Smooth muscle cell (in vitro differentiated cells): ENCODE results near the gene CEACAM16. TPM values are rescaled to one million over a fixed set of nuclear protein-coding genes. Genes with fewer than 3 reads are reported as not detected.

Source experiments
- DNase-seq: peaks from one replicate; lab custom pipeline; 2025; ENCODE audit not compliant: unreplicated experiment; lab: John Stamatoyannopoulos, UW
- H2AFZ ChIP-seq: fragments of 200-600 bp; sonication (generic); 2 replicates; pipeline ENCODE4 v1.6.0; 2016; ENCODE audit warnings: antibody characterized with exemption, low read depth, mild to moderate bottlenecking
- H3F3A ChIP-seq: fragments of 200-600 bp; sonication (generic); 2 replicates; pipeline ENCODE4 v1.6.0; 2017; ENCODE audit warnings: antibody characterized with exemption, low read depth
- H3K27ac ChIP-seq: fragments of 200-600 bp; sonication (generic); 2 replicates; pipeline ENCODE4 v1.5.1; 2016; ENCODE audit warnings: low read depth, mild to moderate bottlenecking
- H3K27me3 ChIP-seq: fragments of 200-600 bp; sonication (generic); 2 replicates; pipeline ENCODE4 v1.6.1; 2016; ENCODE audit warnings: low read depth, mild to moderate bottlenecking
- H3K36me3 ChIP-seq: fragments of 200-600 bp; sonication (generic); 2 replicates; pipeline ENCODE4 v1.5.1; 2016; ENCODE audit warnings: low read depth
- H3K4me1 ChIP-seq: fragments of 200-600 bp; sonication (generic); 2 replicates; pipeline ENCODE4 v1.5.1; 2016; ENCODE audit warnings: low read depth
- H3K4me2 ChIP-seq: fragments of 200-600 bp; sonication (generic); 2 replicates; pipeline ENCODE4 v1.6.0; 2016; ENCODE audit warnings: mild to moderate bottlenecking
- H3K4me3 ChIP-seq: fragments of 200-600 bp; sonication (generic); 2 replicates; pipeline ENCODE4 v1.5.1; 2016; ENCODE audit warnings: mild to moderate bottlenecking
- H3K79me2 ChIP-seq: fragments of 200-600 bp; sonication (generic); 2 replicates; pipeline ENCODE4 v1.6.0; 2016; ENCODE audit warnings: low read depth, mild to moderate bottlenecking
- H3K9ac ChIP-seq: fragments of 200-600 bp; sonication (generic); 2 replicates; pipeline ENCODE4 v1.6.0; 2016; ENCODE audit warnings: low read depth
- H3K9me3 ChIP-seq: fragments of 200-600 bp; sonication (generic); replicated peaks from 2 replicates; pipeline ENCODE4 v1.5.1; 2016; ENCODE audit warnings: low read depth
- H4K20me1 ChIP-seq: fragments of 200-600 bp; sonication (generic); 2 replicates; pipeline ENCODE4 v1.6.0; 2016; ENCODE audit warnings: low read depth
- WGBS: methylation state at CpG from one replicate; pipeline ENCODE4 v1.1.7; 2016; ENCODE audit warnings: low lambda C conversion rate; 5-methylcytosine and 5-hydroxymethylcytosine counted together
- polyA plus RNA-seq: library from polyadenylated mRNA; unstranded; fragments of >200 nt; fragmentation: Nextera tagmentation; extraction: Ambion mirVana; gene quantifications from 2 replicates; pipeline ENCODE4 v1.2.1, GENCODE V29; 2016
- total RNA-seq: library from RNA; depleted of rRNA; stranded (reverse); fragments of >200 nt; gene quantifications from 2 replicates; pipeline ENCODE4 v1.2.3, GENCODE V29; 2014
- TF ChIP-seq, protein P1 (sequence below): fragments of 200-600 bp; sonication (generic); IDR thresholded peaks from 2 replicates; pipeline ENCODE4 v1.5.1; 2017; ENCODE audit warnings: borderline replicate concordance, mild to moderate bottlenecking, antibody characterized with exemption; ENCODE audit not compliant: insufficient read depth, poor library complexity, severe bottlenecking

CEACAM16 gene
- total and polyA plus RNA-seq, 2 experiments from 2014 or later: not detected

DNA sequence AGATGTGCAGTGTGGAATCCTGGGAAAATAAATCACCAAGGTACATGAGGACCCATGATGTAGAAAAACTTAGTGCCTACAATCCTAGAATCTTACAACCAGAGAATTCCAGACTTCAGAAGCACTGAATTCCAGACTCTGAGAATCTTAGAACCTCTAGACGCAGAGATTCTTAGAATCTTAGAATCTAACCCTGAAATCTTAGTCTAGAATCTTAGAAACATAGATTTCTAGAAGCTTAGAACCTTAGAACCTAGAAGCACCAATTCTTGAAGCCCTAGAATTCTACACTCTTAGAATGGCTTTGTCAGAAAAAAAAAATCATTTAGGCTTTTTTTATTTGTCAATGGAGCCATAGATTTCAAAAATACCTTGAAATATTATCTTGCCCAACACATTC, 6.0 kb downstream of the CEACAM16 start:
- no peaks in the 10 kb centered on the region for H3K4me1 ChIP-seq
- no peak for DNase-seq
- no peak overlapping the region for H3K4me2 ChIP-seq
- TF ChIP-seq, protein P1, sequence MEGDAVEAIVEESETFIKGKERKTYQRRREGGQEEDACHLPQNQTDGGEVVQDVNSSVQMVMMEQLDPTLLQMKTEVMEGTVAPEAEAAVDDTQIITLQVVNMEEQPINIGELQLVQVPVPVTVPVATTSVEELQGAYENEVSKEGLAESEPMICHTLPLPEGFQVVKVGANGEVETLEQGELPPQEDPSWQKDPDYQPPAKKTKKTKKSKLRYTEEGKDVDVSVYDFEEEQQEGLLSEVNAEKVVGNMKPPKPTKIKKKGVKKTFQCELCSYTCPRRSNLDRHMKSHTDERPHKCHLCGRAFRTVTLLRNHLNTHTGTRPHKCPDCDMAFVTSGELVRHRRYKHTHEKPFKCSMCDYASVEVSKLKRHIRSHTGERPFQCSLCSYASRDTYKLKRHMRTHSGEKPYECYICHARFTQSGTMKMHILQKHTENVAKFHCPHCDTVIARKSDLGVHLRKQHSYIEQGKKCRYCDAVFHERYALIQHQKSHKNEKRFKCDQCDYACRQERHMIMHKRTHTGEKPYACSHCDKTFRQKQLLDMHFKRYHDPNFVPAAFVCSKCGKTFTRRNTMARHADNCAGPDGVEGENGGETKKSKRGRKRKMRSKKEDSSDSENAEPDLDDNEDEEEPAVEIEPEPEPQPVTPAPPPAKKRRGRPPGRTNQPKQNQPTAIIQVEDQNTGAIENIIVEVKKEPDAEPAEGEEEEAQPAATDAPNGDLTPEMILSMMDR: no peak
- H3K4me3 ChIP-seq: no peak overlapping the region
- no peak overlapping the region for H3K9ac ChIP-seq
- no peaks in the 10 kb centered on the region for H3K27me3 ChIP-seq
- H3K9me3 ChIP-seq: no peaks in the 10 kb centered on the region
- no peaks in the 10 kb centered on the region for H3F3A ChIP-seq
- WGBS: 97% methylated on average over 1 of the region's 1 CpG
- no peak overlapping the region for H3K27ac ChIP-seq
- no peaks in the 10 kb centered on the region for H3K79me2 ChIP-seq
- no peaks in the 10 kb centered on the region for H4K20me1 ChIP-seq
- no peak overlapping the region for H2AFZ ChIP-seq
- H3K36me3 ChIP-seq: no peaks in the 10 kb centered on the region

DNA sequence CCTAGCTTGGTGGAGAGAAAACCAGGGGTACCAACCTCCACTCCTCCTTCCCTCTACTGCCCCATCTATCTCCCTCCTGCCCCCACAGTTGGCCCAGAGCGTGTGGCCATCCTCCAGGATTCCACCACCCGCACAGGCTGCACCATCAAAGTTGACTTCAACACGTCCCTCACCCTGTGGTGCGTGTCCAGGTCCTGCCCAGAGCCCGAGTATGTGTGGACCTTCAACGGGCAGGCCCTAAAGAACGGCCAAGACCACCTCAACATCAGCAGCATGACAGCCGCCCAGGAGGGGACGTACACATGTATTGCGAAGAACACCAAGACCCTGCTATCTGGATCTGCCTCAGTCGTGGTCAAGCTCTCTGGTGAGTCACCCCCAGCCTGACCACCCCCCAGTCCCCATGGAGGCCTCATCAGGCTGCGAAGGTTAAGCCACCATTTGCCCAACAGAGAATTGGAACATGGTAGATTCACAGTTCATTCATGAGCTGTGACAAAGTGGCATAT, 6.6 kb downstream of the CEACAM16 start:
- Histone ChIP-seq H3K4me2 (no peak overlapping the region), H3F3A (no peaks in the 10 kb centered on the region), H3K4me3 (no peak overlapping the region), H4K20me1 (no peaks in the 10 kb centered on the region), H3K27me3 (no peaks in the 10 kb centered on the region), H3K79me2 (no peaks in the 10 kb centered on the region), H3K4me1 (no peaks in the 10 kb centered on the region), H3K27ac (no peak overlapping the region), H3K9ac (no peak overlapping the region), H3K36me3 (no peaks in the 10 kb centered on the region), H3K9me3 (no peaks in the 10 kb centered on the region), H2AFZ (no peak overlapping the region)
- no peak for DNase-seq
- TF ChIP-seq, protein P1: no peak
- 87% methylated on average over 12 of the region's 12 CpGs for WGBS

GRCh38 chr19:44706506-44707236, 7.7 kb downstream of the CEACAM16 start:
- H3F3A ChIP-seq: no peaks in the 10 kb centered on the region
- no peak overlapping the region for H3K9ac ChIP-seq
- H3K27me3 ChIP-seq: no peaks in the 10 kb centered on the region
- no peak overlapping the region for H2AFZ ChIP-seq
- H3K4me2 ChIP-seq: no peak overlapping the region
- H3K36me3 ChIP-seq: no peaks in the 10 kb centered on the region
- no peaks in the 10 kb centered on the region for H3K79me2 ChIP-seq
- DNase-seq: no peak
- H3K4me1 ChIP-seq: no peaks in the 10 kb centered on the region
- no peak overlapping the region for H3K27ac ChIP-seq
- H3K9me3 ChIP-seq: no peaks in the 10 kb centered on the region
- 88% methylated on average over 6 of the region's 6 CpGs for WGBS
- H3K4me3 ChIP-seq: no peak overlapping the region
- TF ChIP-seq, protein P1: no peak
- no peaks in the 10 kb centered on the region for H4K20me1 ChIP-seq

GRCh38 chr19:44707794-44708193, 8.8 kb downstream of the CEACAM16 start:
- no peak overlapping the region for H3K4me2 ChIP-seq
- H3K79me2 ChIP-seq: no peaks in the 10 kb centered on the region
- H4K20me1 ChIP-seq: no peaks in the 10 kb centered on the region
- no peaks in the 10 kb centered on the region for H3K4me1 ChIP-seq
- no peak for DNase-seq
- no peak overlapping the region for H2AFZ ChIP-seq
- no peaks in the 10 kb centered on the region for H3K36me3 ChIP-seq
- H3F3A ChIP-seq: no peaks in the 10 kb centered on the region
- no peak overlapping the region for H3K27ac ChIP-seq
- H3K9ac ChIP-seq: no peak overlapping the region
- TF ChIP-seq, protein P1: no peak
- H3K9me3 ChIP-seq: no peaks in the 10 kb centered on the region
- H3K27me3 ChIP-seq: no peaks in the 10 kb centered on the region
- WGBS: 97% methylated on average over 20 of the region's 20 CpGs
- H3K4me3 ChIP-seq: no peak overlapping the region
